ENCODE measurements around the gene SNAPIN. TPM values are rescaled to one million over a fixed set of nuclear protein-coding genes. Genes with fewer than 3 reads are reported as not detected.

The SNAPIN gene
- total RNA-seq, 1 experiment from 2014 or later = 45.5 TPM

DNA sequence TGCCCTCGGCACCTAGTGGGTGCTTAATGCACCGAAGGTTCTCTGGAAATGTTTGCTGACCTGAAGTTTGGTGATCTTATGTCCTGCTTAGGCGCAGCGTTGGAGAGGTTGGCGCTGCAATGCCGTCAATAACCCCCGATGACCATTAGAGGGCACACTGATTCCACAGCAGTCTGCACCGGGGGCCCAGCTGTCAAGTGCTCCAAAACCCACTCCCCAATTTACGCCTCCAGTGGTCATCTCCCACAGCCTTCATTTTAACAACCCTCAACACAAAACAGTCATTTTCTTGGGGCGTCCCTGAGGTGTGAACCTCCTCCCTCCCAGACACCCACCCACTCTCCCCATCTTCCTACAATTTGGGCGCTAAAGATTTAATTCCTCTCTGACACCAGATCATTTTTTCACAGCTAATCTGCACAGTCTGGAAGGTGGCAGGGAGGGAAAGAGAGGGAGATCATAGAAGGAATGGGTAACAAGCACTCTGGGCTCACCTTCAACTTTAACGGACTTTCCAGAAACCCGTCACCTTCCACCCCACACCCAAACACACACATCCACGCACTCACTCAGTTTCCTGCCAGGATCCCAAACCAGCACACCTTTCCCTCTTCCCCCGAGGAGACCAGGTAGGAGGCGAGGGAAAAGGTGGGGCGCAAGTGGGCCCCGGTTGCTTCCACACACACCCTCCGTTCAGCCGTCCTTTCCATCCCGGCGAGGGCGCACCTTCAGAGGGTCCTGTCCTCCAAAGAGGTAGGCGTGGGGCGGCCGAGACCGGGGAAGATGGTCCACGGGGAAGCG is 19.4 kb downstream of the SNAPIN start:
- DNase-seq (ENCODE audit: low spot score) = peak; percentile 58

DNA sequence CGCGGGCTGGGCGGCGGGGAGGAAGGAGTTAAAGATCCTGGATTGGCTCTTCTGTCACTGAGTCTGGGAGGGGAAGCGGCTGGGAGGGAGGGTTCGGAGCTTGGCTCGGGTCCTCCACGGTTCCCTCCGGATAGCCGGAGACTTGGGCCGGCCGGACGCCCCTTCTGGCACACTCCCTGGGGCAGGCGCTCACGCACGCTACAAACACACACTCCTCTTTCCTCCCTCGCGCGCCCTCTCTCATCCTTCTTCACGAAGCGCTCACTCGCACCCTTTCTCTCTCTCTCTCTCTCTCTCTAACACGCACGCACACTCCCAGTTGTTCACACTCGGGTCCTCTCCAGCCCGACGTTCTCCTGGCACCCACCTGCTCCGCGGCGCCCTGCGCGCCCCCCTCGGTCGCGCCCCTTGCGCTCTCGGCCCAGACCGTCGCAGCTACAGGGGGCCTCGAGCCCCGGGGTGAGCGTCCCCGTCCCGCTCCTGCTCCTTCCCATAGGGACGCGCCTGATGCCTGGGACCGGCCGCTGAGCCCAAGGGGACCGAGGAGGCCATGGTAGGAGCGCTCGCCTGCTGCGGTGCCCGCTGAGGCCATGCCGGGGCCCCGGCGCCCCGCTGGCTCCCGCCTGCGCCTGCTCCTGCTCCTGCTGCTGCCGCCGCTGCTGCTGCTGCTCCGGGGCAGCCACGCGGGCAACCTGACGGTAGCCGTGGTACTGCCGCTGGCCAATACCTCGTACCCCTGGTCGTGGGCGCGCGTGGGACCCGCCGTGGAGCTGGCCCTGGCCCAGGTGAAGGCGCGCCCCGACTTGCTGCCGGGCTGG is 20.2 kb downstream of the SNAPIN start, which contains the start of gene NPR1:
TSS of gene NPR1 (plus strand) at position 170 of the 818 bp plus-strand sequence. CDS start at position 591, 421 bp downstream.
- DNase-seq (ENCODE audit: low spot score) = no peak

DNA sequence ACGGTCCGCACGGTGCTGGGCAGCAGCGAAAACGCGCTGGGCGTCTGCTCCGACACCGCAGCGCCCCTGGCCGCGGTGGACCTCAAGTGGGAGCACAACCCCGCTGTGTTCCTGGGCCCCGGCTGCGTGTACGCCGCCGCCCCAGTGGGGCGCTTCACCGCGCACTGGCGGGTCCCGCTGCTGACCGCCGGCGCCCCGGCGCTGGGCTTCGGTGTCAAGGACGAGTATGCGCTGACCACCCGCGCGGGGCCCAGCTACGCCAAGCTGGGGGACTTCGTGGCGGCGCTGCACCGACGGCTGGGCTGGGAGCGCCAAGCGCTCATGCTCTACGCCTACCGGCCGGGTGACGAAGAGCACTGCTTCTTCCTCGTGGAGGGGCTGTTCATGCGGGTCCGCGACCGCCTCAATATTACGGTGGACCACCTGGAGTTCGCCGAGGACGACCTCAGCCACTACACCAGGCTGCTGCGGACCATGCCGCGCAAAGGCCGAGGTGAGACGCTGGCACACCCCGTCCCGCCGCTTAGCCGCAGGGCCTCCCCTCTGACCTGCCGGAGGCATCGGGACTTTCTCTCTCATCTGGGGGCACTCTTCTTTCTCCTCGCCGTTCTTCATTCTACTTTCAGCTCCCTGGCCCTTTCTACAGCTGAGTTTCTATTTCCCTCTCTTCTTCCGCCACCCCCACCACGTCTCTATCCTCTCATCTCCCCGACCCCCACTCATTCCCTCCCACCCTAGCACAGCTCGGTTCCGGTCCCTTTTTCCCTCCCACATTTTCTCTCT is 21.0 kb downstream of the SNAPIN start:
- DNase-seq (ENCODE audit: low spot score) = no peak

DNA sequence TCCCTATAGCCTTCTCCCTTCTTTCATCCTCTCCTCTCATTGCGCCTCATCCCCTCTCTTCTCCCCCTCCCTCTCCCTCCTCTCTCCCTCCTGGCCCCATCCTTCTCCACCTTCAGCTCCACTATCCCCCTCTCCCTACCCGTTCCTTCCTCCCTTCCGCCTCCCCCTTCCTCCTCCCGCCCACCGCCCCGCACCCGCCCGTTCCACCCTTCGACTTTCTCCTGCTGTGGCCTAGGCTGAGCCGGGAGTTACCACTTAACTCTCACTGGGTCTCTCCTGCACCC is 21.6 kb downstream of the SNAPIN start:
- no peak for DNase-seq (ENCODE audit: low spot score)

DNA sequence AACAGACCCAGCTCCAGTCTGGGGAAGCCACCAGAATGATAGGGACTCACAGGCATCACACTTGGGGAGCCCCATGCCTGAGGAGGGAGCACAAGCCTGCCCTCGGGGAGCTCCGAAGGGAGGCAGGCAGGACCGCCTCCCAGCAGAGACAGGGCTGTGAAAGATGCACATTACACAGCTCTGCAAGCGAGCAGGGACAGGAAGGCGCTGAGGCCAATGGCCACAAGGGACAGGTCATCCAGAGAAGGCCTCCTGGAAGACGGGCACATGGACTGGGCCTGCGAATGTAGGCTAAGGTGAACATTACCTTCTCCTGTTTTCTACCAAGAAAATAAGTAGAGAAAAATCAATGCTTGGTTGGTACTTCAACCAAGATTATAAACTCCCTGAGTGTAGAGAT is 24.2 kb downstream of the SNAPIN start:
- DNase-seq (ENCODE audit: low spot score) = no peak

DNA sequence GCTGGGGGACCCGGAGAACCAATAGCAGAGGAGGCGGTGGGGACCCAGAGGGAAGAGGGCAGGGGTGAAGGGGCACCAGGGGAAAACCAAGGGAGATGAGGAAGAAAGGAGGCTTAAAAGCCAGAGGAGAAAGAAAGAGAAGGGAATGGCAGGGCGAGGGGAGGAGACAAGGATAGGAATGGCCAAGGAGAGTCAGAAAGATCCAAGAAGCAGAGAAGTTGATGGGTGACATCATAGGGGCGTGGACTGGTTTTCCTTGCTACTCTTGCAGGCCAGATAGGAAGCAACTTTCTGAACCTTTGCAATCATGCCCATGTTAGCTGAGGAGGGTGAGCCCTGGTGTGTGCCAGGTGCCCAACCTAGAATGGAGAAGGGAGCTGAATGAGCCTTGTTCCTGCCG is 25.4 kb downstream of the SNAPIN start:
- DNase-seq (ENCODE audit: low spot score) = peak; percentile 19

DNA sequence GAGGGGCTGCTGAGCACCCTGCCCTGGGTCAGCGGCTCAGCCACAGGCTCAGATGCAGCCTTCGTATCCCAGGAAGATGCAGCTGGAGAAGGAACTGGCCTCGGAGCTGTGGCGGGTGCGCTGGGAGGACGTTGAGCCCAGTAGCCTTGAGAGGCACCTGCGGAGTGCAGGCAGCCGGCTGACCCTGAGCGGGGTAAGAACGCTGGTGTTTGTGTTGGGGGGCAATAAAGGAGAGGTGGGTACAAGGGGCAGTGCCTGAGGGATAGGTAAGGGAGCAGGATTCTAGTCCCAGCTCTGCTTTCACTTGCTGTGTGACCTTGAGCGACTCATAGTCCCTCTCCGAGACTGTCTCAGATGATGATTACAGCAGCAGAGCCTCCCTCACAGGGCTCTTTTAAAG is 26.4 kb downstream of the SNAPIN start:
- no peak for DNase-seq (ENCODE audit: low spot score)

DNA sequence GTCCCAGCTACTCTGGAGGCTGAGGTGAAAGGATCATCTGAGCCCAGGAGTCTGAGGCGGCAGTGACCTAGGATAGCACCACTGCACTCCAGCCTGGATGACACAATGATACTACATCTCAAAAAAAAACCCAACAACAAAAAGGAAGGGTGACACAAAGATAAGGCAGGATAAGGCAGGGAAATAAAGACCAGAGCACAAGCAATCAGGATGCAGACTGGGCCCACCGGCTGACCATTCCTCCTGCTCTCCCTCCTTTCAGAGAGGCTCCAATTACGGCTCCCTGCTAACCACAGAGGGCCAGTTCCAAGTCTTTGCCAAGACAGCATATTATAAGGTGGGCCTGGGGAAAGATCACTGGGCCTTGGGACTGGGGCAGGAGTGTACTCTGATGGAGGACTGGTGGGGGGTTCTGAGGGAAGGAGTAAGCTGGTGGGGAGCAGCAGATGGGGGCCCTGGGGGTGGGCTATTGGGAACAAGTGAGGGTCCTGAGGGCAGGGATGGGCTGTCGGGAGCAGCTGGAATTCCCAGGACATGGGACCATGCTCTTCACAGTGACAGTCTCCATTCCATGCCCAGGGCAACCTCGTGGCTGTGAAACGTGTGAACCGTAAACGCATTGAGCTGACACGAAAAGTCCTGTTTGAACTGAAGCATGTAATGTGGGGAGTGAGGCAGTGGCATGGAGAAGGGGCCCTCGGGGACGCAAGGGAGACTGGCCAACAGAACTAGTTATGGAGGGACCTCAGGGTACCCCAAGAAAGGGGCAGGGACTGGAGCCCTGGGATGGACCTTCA is 27.2 kb downstream of the SNAPIN start:
- no peak for DNase-seq (ENCODE audit: low spot score)

DNA sequence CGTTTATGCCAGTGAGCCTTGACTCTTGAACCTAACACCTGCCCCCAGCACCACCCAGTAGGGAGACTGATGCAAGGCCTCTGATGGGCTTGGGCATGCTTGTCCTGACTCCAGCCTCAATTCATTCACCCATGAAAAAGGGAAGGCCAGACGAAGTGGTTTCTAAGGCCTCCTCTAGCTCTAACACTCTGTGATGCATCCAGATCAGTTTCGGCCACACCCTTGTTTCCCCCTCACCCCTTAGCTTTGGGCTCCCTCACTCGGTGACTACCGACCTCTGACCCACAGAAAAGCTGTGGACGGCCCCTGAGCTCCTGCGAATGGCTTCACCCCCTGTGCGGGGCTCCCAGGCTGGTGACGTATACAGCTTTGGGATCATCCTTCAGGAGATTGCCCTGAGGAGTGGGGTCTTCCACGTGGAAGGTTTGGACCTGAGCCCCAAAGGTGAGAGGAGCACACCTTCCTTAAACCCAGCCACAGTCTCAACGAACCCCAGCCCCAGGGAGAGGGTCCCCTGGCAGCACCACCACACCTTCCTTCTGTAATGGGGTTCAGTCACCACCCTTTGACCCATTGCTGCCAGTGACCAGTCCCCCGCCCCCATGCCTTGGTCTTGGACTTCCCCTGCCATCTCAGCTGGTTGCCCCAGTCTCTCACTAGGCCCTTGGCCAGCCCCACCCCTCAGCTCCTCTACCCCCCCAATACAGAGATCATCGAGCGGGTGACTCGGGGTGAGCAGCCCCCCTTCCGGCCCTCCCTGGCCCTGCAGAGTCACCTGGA is 29.0 kb downstream of the SNAPIN start:
- DNase-seq (ENCODE audit: low spot score) = no peak

DNA sequence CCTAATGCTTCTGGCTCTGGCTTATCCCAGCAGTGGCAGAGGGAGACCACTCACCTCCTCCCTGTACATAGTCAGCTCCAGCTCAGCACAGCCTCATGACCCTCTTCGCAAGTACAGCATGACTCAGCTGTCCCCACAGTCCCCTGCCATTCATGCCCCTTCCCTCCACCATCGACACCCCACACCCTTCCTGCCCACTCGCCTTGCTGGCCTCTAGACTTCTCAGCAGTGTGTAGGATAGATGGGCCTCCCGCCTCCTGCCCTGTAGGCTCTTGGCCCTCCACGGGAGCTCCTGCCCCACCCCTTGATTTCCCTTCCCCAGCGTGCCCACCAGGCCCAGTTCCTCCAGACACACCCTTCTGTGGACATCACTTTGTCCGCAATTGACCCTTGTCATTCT is 29.8 kb downstream of the SNAPIN start:
- DNase-seq (ENCODE audit: low spot score) = no peak

DNA sequence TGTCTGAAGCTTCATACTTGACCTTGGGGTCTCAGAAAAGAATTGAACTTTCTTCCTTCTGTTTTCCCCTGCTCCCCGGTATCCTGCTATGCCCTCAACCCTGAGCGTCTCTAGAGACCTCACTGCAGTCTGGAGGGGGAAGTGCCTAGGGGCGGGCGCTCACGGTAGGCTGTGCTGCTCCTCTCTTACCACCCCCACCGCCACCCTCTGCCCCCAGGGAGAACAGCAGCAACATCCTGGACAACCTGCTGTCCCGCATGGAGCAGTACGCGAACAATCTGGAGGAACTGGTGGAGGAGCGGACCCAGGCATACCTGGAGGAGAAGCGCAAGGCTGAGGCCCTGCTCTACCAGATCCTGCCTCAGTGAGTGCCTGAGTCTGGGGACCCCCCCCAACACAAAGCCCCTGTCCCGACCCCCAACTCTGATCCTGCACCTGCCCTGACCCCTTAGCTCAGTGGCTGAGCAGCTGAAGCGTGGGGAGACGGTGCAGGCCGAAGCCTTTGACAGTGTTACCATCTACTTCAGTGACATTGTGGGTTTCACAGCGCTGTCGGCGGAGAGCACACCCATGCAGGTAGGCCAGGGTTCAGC is 30.3 kb downstream of the SNAPIN start:
- DNase-seq (ENCODE audit: low spot score) = no peak

DNA sequence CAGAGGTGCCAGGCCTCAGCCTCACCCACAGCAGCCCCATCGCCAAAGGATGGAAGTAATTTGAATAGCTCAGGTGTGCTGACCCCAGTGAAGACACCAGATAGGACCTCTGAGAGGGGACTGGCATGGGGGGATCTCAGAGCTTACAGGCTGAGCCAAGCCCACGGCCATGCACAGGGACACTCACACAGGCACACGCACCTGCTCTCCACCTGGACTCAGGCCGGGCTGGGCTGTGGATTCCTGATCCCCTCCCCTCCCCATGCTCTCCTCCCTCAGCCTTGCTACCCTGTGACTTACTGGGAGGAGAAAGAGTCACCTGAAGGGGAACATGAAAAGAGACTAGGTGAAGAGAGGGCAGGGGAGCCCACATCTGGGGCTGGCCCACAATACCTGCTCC is 35.0 kb downstream of the SNAPIN start:
- no peak for DNase-seq (ENCODE audit: low spot score)

DNA sequence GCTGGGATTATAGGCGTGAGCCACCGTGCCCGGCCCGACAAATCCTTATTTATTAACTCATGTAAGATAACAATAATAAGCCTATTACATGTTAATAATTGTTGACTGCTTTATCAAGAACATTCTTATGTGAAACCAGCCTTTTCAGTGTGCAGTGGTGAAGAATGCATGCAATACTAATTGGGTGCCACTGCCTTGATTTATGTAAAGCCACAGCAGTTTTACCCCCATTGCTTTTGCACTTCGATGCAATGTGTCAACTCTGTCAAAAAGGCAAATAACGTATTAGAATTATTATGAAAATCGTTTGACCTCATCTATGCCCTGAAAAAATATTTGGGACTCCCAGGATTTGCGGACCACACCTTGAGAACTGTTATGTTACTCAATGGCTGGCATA is 38.2 kb downstream of the SNAPIN start:
- DNase-seq (ENCODE audit: low spot score) = no peak

DNA sequence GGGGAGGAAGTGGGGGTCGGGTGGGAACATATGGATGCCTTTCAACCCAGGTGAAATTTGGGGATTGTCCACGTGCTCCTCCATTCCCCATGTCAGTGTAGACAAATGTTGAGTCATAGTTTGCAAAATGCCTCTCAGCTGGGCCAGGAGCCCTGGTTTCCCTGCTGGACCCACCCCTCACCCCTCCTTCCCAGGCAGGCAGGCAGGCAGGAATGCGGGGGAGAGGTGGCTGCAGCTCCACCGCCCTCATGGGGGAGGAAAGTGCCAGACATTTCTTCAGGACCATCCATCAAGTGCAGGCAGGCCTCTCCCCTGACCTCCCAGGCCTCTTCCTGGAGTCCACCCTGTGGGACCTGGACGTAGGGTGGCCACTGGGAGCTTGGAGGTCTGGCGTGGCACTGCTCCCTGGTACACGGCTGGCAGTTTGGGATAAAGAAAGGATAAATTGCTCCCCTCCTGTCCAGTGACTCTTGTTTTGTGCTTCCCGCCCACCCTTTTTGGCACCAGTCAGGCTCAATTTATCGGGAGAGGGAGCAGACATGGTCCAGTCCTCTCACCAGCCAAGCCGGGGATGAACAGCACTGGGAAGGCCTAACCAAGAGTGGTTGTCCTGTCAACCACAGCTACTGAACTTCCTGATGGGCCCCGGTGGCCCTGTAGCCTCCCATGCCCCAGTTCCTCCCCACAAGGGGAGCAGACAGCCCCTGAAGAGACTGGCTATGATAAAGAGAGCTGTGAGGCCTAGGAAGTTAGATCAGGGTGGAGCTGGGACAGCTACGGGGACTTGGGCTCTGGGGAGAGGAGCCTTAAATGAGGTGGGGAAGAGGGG is 38.9 kb downstream of the SNAPIN start:
- DNase-seq (ENCODE audit: low spot score) = peak; percentile 34

DNA sequence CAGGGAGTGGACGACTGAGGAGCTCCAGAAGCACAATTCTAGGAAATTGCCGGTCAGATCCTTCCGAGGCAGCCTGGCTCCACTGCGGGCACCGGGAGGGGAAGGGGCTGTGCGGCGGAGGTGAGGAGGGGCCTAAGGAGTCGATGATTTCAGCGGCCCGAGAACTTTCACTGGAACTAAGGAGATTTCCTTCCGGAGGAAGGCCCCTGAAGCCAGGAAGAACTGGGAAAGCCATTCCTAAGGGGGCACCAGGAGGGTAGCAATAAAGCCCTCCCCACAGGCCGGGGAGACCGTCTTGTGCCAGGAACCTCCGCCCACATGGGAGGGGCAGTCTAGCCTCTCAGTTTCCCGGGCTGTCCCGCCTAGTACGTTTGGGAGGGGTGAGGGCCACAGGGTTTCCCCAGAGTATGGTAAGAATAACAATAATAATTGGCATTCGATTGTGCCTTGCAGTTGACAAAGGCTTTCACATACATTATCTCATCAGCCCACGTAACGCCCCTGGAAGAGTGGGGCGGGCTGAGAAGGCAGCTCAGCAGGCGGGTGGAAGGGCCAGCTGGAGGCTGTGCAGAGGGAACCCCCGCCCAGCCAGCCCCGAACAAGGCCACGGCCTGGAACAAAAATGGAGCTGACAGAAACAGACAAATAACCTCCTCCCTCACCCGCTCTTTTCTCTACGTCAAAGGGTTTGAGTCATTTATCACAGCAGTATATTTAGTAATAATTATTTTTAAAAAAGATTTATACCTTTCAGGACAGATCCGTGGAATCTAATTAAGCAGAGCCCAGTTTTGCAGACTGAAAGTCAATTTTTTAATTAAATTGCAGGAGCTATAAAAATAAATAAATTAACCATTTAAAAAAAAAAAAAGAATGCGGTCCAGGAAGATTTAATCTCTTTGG is 39.8 kb downstream of the SNAPIN start:
- DNase-seq (ENCODE audit: low spot score) = no peak

DNA sequence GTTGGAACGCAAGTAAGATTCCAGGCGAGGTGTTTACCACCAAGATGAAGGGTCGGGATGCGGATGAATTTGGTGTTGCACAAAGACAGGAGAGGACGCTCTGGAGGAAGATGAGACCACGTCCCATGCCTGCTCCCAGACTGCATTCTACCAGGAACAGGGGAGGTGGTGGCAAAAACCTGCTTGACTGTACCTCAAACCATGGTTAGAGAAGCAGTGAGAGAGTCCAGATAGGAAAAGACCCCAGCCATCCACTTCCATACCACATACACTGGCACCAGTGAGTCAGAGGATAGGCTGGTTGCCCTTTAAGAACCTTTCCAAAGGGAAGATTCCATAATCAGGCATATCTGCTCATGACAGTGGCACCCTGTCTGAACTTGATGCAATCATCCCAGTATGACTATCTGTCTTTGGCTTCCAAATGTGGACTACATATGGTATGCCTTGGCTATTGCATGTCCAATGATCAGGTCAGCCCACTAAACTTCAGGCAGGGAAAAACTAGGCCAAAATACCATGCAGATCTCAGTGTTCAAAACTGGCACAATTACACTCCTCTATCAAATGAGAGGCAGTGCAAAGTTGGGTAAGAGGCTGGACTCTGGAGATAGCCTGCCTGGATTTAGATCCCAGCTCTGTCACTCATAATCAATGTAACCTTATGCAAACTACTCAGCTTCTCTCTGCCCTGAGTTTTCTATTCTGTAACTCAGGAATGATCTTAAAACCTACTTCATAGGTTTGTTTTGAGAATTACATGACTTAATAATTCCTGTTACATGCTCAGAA is 40.6 kb downstream of the SNAPIN start:
- DNase-seq (ENCODE audit: low spot score) = no peak

DNA sequence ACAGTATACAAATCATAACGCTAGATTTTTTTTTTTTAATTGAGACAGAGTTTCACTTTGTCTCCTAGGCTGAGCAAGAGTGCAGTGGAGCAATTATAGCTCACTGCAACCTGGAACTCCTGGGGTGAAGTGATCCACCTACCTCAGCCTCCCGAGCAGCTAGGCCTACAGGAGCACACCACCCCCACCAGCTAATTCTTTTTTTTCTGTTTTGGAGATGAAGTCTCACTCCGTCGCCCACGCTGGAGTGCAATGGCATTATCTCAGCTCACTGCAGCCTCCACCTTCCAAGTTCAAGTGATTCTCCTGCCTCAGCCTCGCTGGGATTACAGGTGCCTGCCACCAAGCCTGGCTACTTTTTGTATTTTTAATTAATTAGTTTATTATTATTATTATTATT is 41.3 kb downstream of the SNAPIN start:
- DNase-seq (ENCODE audit: low spot score) = no peak

All from HT-29 (cell line).